NCI-H2107 treated with DMSO at 0.1 percent for 48 hours (cell line): ENCODE results near the gene CRACDL.

Source experiments
- DNase-seq: peaks from one replicate; lab custom pipeline; 2025; ENCODE audit not compliant: unreplicated experiment; lab: John Stamatoyannopoulos, UW

Gene CRACDL, protein sequence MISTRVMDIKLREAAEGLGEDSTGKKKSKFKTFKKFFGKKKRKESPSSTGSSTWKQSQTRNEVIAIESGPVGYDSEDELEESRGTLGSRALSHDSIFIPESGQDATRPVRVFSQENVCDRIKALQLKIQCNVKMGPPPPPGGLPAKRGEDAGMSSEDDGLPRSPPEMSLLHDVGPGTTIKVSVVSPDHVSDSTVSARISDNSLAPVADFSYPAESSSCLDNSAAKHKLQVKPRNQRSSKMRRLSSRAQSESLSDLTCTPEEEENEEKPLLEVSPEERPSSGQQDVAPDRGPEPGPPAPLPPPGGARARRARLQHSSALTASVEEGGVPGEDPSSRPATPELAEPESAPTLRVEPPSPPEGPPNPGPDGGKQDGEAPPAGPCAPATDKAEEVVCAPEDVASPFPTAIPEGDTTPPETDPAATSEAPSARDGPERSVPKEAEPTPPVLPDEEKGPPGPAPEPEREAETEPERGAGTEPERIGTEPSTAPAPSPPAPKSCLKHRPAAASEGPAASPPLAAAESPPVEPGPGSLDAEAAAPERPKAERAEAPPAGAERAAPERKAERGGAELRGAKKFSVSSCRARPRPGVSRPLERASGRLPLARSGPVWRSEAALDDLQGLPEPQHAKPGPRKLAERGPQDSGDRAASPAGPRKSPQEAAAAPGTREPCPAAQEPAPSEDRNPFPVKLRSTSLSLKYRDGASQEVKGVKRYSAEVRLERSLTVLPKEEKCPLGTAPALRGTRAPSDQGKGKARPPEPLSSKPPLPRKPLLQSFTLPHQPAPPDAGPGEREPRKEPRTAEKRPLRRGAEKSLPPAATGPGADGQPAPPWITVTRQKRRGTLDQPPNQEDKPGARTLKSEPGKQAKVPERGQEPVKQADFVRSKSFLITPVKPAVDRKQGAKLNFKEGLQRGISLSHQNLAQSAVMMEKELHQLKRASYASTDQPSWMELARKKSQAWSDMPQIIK

DNA sequence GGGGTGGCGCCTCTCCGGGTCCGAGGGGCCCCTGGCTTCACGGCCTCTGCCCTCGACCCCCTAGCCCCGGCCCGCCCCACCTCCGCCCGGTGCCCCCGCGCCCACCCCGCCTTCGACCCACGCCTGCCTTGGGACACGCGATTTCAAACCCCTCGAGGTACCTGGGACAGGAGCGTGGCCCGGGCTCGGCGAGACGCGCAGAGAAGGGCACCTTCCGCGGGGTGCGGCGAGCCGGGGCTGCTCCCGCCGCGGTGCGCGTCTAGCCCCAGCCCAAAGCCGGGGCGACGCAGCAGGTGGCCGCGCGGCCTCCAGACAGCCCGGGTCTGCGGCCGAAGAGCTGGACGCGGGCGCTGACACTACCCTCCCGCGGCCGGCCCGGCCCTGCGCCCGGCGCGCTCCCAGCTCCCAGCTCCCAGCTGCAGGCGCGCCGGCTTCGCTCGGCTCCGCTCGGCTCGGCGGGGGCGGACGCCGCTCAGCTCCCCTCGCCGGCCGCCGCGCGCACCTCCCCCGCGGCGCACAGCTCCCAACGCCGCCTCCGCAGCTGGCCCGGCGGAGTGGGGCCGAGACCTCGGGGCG is at the start of gene CRACDL:
Gene CRACDL, minus strand, starts transcription at position 449 of the 576 bp plus-strand sequence. CDS start 89,425 bp downstream, outside the sequence.
- DNase-seq = no peak

DNA sequence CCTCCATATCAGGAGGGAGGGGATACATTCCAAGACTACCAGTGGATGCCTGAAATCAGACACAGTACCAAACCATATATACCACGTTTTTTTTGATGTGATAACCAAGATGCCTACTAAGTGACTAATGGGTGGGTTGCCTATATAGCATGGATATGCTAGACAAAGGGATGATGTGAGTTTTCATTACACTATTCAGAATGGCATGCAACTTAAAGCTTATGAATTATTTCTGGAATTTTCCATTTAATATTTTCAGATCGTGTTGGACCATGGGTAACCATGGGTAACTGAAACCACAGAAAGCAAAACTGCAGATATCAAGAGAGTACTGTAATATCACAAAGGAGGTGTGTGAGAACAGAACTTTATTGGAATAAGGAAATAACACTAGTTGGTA is 39.6 kb upstream of the CRACDL start:
- DNase-seq = no peak

DNA sequence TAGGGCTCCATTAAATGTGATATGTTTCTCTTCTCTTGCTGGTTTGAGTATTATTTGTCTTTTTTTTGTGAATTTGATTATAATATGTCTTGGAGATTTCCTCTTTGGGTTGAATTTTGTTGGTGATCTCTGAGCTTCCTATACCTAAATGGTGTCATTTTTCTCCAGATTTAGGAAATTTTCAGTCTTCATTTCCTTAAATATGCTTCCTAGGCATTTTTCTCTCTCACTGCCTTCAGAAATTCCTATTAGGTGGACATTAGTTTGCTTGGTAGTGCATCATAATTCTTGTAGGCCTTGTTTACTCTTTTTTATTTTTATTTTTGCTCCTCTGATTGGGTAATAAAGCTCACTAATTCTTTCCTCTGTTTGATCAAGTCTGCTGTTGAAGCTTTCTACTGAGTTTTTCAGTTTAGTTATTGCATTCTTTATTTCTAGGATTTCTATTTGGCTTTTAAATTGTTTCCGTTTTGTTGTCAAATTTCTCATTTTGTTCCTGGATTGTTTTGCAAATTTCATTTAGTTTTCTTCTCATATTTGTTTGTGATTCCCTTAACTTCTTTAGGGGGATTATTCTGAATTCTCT is 36.6 kb upstream of the CRACDL start:
- DNase-seq = no peak

DNA sequence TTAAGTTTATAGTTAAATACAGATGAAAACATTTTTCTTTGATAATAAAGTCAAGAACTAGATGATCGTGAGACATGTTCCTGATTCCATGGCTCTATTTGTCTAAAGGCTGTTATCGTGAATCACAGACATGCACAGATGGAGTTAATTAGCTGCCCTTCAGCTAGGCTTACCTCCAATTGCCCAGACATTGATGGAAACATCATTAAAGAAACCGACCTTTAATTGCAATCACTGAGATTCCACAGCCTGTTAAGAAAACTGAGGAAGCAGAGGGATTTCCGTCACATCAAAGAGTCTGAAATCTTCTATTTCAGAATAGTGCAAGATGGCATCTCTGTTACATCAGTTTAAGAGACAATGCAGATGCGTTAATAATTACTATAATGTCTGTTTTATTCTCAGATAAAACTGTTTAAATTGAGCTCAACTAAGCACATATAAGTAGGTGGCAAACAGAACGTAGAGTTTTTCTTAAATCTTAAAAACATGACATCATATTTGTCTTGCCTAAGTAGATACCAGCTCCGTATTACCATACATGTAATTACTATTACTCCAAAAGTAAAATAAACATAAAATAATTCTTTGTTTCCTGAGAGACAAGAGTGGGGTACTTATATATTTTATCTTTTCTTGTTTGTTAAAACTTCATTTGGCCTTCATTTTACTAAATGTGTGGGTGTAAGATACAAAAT is 23.9 kb upstream of the CRACDL start:
- DNase-seq = no peak

DNA sequence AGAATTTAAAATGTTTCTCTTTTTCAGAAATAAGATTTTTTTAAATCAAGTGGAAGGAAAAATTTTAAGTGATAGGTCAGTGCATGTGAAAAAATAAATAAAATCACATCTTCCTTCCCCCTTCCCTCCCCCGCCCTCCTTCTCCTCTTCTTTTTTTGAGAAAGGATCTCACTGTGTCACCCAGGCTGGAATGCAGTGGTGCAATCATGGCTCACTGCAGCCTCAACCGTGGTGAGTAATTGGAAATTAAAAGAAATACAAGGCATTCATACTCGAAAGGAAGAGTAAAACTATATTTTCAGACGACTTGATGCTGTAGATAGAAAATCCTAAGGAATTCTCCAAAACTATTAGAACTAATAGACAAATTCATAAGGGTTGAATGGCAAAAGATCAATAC is 16.9 kb upstream of the CRACDL start:
- DNase-seq = no peak

DNA sequence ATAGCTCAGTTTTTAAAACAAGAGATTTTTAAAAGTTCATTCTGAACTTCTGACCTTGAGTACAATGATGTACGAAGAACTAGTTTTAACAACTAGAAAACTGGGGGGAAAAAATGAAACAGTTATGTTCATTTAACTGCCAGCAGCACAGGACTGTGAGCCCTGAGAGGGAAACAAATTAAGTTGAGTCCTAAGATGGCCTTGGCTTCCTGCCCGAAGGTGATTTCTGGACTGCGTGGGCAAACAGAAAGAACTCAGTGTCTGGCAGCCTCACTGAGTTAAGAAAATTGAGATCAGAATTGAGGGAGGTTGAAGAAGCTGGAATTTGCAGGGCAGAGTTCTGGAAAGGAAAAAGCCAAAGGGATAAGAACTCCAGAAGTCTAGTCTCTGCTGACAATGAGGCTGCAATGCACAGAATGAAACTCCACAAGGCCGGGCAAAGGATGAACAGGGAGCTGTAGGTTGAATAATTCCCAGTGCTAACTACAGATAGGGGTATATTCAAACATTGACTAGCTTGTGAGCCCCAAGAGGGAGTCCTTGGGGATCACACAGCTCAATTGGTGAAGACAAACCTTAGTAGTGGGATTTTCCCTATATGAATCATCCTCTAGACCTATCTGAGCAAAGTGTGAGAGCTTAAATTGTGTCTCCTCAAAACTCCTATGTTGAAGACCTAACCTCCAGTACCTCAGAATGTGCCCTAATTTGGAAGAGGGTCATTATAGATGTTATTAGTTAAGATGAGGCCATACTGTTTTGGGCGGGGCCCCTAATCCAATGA is 13.1 kb upstream of the CRACDL start:
- DNase-seq = no peak

DNA sequence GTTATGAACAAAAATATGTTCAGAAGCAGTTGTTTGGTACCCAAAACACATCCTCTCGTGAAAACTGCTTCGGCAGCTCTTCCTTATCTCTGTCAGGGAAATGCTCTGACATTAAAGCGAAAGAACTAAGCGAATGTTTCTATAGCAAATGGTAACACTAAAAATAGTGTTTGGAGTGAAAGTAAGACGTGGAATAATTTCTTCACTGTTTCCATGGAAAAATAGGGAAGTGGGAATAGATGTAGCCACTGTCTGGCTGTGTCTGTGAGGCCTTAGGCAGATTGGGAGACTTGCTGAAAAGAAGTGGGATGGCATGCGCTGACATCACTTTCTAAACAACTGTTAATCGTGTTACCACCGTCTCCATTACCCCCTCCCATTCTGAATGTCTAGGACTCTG is 11.5 kb upstream of the CRACDL start:
- no peak for DNase-seq

DNA sequence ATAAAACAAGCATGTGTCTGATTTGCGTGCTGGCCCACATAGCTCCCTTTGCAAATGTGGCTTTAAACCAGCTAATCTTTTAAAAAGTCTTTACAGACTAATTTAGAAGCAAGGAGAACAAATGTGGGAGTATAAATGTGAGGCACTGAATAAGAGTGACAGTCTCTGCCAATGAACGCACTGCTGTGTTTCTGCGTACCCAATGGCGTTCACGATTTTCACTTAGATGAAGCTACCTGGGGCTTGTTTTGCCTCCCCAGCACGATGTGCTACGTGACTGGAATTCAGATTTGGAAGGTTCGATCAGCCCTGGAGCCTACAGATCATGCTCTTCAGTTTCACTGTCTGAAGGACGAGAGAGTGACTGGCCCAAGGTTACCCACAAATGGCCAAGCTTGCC is 10.8 kb upstream of the CRACDL start:
- DNase-seq = no peak

DNA sequence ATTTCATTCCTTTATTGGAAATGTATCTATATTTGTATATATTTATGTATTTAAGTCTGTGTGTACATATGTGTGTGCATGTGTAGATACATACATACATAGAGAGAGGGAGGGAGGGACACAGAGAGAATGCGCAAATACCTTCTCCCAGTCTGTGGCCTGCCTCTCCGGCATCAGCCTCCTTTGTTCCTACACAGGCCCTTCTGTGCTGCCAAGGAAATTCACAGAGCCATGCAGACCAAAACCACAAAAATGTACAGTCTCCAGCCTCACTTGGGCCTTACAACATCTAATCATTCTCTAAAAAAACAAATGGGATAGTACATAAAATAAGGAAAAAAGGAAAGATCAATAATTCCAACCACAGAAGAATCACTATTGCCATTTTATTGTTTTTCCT is 8.8 kb upstream of the CRACDL start:
- DNase-seq = no peak

DNA sequence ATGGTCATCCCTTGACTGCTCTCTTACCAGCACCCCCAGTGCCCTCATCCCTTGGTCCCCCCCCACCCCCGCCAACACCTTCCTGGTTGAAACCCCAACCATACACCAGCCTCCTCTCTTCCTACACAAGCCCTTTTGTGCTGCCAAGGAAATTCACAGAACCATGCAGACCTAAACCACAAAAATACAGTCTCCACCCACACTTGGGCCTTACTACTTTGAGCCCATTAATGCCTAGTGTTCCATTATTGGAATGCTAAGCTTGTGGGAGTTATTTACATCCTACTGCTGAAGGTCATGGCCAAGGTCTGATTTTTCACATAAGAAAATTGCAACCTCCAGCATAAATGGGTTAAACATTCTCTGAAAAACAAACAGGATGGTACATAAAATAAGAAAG is 4.1 kb upstream of the CRACDL start:
- DNase-seq = no peak

DNA sequence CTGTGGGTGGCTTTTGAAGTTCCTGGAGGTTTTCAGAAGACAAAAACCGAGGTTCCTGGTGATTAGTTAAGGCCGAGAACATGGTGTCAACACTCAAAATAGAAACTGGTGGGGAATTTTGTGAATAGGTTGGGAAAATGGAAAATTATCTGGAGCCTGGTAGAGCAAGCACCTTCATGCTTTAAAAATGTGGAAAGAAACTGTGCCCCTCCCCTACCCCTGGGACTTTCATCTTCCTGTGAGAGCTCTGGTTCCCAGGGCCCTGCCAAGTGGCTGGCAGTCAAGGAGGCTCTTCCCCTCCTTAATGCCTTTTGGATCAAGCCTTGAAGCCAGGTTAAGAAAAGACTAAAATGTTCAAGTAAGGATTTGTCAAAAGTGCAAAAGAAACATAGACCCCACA is 1.9 kb upstream of the CRACDL start:
- no peak for DNase-seq

DNA sequence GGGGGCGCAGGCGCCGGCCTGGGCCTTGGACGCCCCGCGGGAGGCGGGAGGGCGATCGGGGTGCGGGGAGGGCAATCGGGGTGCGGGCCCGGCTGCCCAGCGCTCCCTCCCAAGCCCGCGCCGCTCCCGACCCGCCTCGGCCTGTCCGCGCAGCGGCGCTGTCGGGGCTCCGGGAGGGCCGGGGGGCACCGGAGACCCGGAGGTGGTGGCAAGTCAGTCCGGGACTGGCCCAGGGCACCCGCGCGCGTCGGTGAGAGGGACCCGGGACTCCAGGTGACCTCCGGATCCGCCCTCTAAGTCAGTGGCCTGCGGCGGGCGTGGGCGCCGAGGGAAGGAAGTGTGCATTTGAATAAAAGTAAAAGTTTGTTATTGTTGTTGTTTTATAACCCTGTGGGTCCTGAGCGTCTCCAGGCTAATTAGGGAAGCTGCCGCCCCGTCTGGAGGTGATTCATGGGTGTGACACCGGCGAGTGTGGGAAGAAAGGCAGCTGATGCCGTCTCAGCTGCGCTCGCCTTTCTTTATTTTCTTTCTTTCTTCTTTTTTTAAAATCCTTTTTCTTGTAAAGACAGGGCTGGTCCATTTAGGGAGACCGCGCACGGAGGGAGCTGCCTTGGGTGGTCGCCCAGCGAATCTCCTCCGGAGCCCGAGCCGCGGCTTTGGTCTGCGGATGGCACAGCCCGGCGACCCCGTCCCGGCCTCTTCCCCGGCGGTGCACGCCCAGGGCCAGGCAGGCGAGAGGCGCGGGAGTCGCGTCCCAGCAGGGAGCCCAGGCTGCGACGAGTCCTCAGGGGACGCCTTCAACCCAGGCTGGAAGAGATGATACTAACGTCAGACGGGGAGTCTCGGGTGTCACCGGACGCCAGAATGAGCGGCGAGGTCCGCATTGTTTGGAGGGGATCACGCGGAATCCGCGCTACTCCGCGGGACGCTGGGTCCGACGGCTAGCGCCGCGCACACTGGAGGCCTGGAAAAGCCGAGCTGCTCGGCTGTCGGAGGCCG is 627 bp upstream of the CRACDL start:
- peak; percentile 60 for DNase-seq

DNA sequence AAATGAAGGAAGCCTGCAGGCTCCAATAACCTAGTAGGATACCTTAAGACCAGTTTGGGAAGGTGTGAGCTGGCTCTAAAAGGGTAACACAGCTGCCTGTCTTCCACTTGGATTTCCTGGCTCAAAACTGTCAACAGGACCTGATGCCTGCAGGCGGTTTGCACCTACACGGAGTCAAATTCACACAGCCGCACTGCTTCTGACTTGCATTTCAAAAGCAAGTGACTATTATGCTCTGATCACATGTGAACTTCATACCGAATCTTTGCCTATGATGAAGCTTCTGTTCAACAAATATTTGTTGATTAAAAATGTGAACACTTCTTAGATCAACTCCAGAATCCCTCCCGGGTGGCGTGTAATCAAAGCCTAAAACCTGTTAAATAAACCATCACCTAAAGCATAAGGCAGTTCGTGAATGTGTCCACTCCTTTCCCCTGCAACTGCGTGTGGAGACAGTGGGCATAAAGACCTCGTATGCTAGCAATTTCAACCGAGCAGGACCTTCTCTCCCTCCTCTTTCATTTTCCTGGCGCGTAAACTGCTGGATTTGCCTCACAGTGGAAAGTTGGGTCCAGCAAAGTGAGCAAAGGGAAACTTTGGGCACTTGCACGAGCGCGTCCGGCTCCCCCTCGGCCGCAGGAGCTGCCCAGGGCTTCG is 784 bp downstream of the CRACDL start:
- DNase-seq = peak; percentile 75

DNA sequence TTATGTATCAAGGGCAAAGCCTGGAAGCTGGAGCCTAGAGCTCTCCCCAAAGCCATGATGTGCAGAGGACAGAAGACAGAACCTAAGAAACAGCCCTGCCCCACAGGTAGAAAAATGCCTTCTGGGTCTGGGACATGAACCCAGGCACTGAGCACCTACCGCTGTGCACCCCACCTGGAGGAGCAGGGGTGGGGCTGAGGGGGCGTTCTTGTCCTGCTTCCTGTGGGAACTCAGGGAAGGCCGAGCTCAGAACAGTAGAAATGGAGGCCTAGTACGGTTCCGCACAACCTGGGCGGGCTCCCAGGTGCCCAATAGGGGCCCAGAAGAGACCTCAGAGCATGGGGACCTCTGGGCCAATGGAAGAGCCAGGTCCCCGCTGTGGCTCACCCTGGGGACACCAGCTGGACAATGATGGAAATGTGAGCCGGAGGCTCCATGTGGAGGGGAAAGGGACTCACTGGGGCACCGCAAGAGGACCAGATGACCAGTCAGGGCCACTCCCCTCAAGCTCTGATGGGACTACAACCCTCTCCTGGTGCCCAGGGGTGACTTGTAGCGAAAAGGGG is 3.2 kb downstream of the CRACDL start:
- DNase-seq = peak; percentile 75

DNA sequence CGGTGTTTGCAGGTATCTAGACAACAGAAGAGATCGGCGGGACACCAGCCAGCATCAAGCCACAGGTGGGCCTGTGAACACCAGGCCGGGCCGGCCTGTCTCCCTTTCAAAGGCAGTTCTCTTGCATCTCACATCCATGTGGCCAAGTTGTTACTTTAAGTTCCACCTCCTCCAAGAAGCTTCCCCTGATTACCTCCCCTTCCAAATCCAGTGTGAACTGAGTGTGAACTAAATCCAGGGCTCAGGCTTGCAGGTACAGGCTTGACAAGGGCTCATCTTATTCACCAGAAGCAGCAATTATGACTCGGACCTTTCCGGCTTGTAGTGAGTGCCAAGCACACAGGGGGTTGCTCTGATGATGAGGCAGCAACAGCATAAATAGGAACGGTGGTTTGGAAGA is 3.9 kb downstream of the CRACDL start:
- DNase-seq = no peak

DNA sequence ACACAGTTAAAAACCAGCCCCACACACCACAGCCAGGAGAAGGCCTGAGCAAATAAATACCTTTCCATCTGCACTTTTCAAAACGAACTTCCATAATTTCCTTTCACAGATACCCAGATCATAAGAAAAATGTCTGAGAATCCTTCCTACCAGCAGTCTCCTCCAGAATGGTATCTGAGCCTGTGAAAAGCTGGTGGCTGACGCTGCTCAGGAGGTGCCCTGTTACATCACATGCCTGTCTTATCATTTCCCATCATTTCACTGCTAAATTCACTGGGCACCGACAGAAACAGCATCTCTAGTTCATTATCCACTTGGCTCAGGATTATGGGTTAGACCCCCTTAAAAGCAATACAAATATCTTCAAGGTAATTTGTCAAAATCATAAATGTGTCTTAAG is 4.4 kb downstream of the CRACDL start:
- DNase-seq = peak; percentile 21

DNA sequence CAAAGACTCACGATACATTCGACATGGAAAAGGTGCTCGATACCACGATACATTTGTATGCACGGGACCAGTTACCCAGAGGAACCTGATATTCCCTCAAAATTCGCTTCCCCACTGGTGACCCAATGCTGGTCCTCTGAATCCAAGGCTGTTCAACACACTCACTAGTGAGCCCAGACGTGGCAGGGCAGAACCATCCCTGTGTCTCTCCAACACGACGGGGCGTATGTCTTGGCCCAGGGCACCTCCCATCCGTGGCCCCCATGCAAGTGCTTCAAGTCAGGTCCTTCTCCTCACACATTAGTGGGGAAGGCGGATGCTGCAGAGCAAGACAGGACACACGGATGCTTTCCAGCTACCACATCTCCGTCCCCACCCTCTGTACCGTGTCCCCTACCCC is 6.1 kb downstream of the CRACDL start:
- no peak for DNase-seq

DNA sequence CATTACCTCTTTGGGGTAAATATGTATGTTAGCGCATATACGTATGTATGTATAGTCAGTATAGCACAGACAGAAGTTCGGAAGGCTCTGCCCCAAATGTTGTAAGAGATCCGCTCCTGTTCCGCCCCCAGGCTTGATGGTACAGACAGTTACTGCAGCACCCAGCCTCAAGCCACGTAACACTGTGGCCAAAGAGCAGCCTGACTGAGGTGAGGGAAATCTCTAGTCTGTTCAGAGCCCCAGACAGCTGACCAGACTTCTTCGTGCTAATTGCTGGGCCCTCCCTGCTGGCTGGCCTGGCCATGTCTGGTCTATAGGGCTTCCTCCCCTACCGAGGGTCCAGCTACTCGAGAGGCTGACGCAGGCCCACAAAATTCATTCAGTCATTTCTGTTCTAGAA is 7.8 kb downstream of the CRACDL start:
- no peak for DNase-seq
